ENCODE results near the gene NLRP1. TPM values are rescaled to one million over a fixed set of nuclear protein-coding genes. Genes with fewer than 3 reads are reported as not detected.

NLRP1 gene
- total and polyA plus RNA-seq, 10 of the 15 experiments (the other 5 are each of a cell fraction or from before 2014, with no cell fraction given), result 2.8 to 21.8 (median 11.9) TPM

DNA sequence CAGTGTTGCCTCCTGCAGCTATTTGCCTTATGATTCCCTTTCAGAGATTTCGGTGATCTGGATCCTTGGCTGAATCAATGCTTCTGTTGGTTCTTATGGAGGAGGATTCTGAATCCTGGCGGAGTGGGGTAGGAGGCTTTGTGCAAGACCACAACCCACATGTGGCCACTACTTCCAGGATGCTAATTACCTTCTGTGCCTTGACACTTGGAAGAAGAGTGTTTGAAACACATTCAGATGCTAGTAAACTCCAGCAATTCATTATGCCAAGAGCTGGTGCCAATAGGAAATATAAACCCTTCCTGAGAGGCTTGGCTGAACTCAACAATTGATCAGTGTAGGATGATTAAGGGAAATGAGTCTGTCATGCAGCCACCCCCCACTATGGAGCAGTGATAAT is 12.1 kb upstream of the NLRP1 start:
- Histone ChIP-seq H3K27ac (ENCODE audit: control insufficient read depth, insufficient read depth) (no peak overlapping the region), H2AFZ (ENCODE audit: control insufficient read depth, low read depth, low read length) (no peak overlapping the region), H3K79me2 (ENCODE audit: control insufficient read depth, insufficient read depth, low read length) (no peaks in the 10 kb centered on the region), H3K9me3 (replicated peaks; ENCODE audit: control insufficient read depth, insufficient read depth, low read length) (no peaks in the 10 kb centered on the region), H4K20me1 (ENCODE audit: control insufficient read depth, insufficient read depth) (peaks cover 5% of the 10 kb centered on the region), H3K9ac (ENCODE audit: control insufficient read depth, insufficient read depth, low read length) (no peak overlapping the region), H3K4me3 (no peak overlapping the region), H3K36me3 (ENCODE audit: control insufficient read depth in 2 of 2, insufficient read depth in 2 of 2, low read length in 1 of 2) (no peaks in the 10 kb centered on the region), H3K27me3 (replicated peaks in 1 of 2; ENCODE audit: control insufficient read depth in 2 of 2, insufficient read depth in 2 of 2, low read length in 1 of 2) (peaks cover 0 to 3% of the 10 kb centered on the region in 2 experiments; a peak in 2 of 4 replicates), H3K4me1 (ENCODE audit: control insufficient read depth, insufficient read depth, low read length) (no peaks in the 10 kb centered on the region), H3K4me2 (ENCODE audit: control insufficient read depth, insufficient read depth) (no peak overlapping the region)
- TF ChIP-seq NRF1 (conservative IDR thresholded peaks at IDR 0.05; ENCODE audit: low read depth, low read length), result no peak
- no peak for TF ChIP-seq CBFB (IDR thresholded peaks at IDR 0.05; ENCODE audit: low read depth)
- no peak for TF ChIP-seq JUNB (IDR thresholded peaks at IDR 0.05)
- TF ChIP-seq, protein P1, sequence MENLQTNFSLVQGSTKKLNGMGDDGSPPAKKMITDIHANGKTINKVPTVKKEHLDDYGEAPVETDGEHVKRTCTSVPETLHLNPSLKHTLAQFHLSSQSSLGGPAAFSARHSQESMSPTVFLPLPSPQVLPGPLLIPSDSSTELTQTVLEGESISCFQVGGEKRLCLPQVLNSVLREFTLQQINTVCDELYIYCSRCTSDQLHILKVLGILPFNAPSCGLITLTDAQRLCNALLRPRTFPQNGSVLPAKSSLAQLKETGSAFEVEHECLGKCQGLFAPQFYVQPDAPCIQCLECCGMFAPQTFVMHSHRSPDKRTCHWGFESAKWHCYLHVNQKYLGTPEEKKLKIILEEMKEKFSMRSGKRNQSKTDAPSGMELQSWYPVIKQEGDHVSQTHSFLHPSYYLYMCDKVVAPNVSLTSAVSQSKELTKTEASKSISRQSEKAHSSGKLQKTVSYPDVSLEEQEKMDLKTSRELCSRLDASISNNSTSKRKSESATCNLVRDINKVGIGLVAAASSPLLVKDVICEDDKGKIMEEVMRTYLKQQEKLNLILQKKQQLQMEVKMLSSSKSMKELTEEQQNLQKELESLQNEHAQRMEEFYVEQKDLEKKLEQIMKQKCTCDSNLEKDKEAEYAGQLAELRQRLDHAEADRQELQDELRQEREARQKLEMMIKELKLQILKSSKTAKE (IDR thresholded peaks at IDR 0.05; ENCODE audit: low read depth, poor library complexity, severe bottlenecking), result no peak
- no peak for TF ChIP-seq EZH2 (IDR thresholded peaks at IDR 0.05; ENCODE audit: borderline replicate concordance, control insufficient read depth, low read depth, low read length)
- no peak for TF ChIP-seq CHD1 (IDR thresholded peaks at IDR 0.05; ENCODE audit: low read depth, low read length)
- no peak for TF ChIP-seq SIX5 (IDR thresholded peaks at IDR 0.05; ENCODE audit: low read depth, low read length, severe bottlenecking)
- TF ChIP-seq, protein P2, sequence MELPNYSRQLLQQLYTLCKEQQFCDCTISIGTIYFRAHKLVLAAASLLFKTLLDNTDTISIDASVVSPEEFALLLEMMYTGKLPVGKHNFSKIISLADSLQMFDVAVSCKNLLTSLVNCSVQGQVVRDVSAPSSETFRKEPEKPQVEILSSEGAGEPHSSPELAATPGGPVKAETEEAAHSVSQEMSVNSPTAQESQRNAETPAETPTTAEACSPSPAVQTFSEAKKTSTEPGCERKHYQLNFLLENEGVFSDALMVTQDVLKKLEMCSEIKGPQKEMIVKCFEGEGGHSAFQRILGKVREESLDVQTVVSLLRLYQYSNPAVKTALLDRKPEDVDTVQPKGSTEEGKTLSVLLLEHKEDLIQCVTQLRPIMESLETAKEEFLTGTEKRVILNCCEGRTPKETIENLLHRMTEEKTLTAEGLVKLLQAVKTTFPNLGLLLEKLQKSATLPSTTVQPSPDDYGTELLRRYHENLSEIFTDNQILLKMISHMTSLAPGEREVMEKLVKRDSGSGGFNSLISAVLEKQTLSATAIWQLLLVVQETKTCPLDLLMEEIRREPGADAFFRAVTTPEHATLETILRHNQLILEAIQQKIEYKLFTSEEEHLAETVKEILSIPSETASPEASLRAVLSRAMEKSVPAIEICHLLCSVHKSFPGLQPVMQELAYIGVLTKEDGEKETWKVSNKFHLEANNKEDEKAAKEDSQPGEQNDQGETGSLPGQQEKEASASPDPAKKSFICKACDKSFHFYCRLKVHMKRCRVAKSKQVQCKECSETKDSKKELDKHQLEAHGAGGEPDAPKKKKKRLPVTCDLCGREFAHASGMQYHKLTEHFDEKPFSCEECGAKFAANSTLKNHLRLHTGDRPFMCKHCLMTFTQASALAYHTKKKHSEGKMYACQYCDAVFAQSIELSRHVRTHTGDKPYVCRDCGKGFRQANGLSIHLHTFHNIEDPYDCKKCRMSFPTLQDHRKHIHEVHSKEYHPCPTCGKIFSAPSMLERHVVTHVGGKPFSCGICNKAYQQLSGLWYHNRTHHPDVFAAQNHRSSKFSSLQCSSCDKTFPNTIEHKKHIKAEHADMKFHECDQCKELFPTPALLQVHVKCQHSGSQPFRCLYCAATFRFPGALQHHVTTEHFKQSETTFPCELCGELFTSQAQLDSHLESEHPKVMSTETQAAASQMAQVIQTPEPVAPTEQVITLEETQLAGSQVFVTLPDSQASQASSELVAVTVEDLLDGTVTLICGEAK (IDR thresholded peaks at IDR 0.05; ENCODE audit: borderline replicate concordance), result no peak
- TF ChIP-seq POLR2A (IDR thresholded peaks at IDR 0.05; ENCODE audit: low read depth, low read length), result no peak
- TF ChIP-seq CREB1 (IDR thresholded peaks at IDR 0.05; ENCODE audit: low read depth), result no peak
- no peak for TF ChIP-seq TARDBP (IDR thresholded peaks at IDR 0.05; ENCODE audit: borderline replicate concordance)
- no peak for TF ChIP-seq POLR2AphosphoS2 (IDR thresholded peaks at IDR 0.05; ENCODE audit: low read depth, low read length)
- intact Hi-C loops (cut with micrococcal nuclease; ENCODE audit: unreplicated experiment), result no loop called here
- ChIA-PET RAD21 (ENCODE audit: unreplicated experiment) (no interaction called here), POLR2A (no interaction called here), CTCF (interaction anchor here (5.2 kb wide), 1 partner anchor 110 kb away, joined by 45 read pairs; no protein-coding TSS in a partner anchor), SMC1A (ENCODE audit: uncharacterized antibody, unreplicated experiment) (no interaction called here)
- BruUV-seq (replicated peaks), result no TSS peak
- no peak for ATAC-seq
- DNase-seq (ENCODE audit: low read depth, low spot score), result no peak
- in situ Hi-C loops (cut with MboI), result no loop called here
- no peak for FAIRE-seq
- WGBS (ENCODE audit: insufficient coverage, insufficient replicate concordance, low lambda C conversion rate, missing lambda C conversion rate), result 43% methylated on average over 2 of the region's 2 CpGs
